Activated T-cell treated with anti-CD3 and anti-CD28 coated beads, Interleukin-2, amount 50 U/mL, for 72 hours (primary cell): ENCODE results near the gene SUSD1. TPM values are rescaled to one million over a fixed set of nuclear protein-coding genes. Genes with fewer than 3 reads are reported as not detected.

Source experiments
- ATAC-seq, 2 donors: fragments of 150-1000 bp; cut with Tn5 transposase; replicated peaks in 1 of 2; 2 replicates each; pipeline ENCODE4 v1.10.0; 2021; ENCODE audit warnings: moderate library complexity in 2 of 2, mild to moderate bottlenecking in 1 of 2
- DNase-seq, 2 donors: peaks; one replicate each; pipeline ENCODE4 v3.0.0; 2021 to 2022; ENCODE audit warnings: mixed read lengths in 1 of 2
- H3K27ac Mint-ChIP-seq: one replicate; pipeline ENCODE4 v1.8.0; 2022; ENCODE audit warnings: mild to moderate bottlenecking, moderate library complexity, mixed read lengths
- H3K27me3 Mint-ChIP-seq: one replicate; pipeline ENCODE4 v1.8.0; 2022; ENCODE audit warnings: low read depth, mixed read lengths
- H3K36me3 Mint-ChIP-seq, 2 donors: one replicate each; pipeline ENCODE4 v1.8.0; 2022; ENCODE audit warnings: mixed read lengths in 2 of 2, mild to moderate bottlenecking in 1 of 2; ENCODE audit not compliant: insufficient read depth in 2 of 2
- H3K4me1 Mint-ChIP-seq: one replicate; pipeline ENCODE4 v1.8.0; 2022; ENCODE audit warnings: low read depth, mixed read lengths
- H3K4me3 Mint-ChIP-seq, 2 donors: one replicate each; pipeline ENCODE4 v1.8.0; 2022; ENCODE audit warnings: mild to moderate bottlenecking in 2 of 2, mixed read lengths in 2 of 2, moderate library complexity in 2 of 2
- H3K9me3 Mint-ChIP-seq, 2 donors: one replicate each; pipeline ENCODE4 v1.8.0; 2022; ENCODE audit warnings: mixed read lengths in 2 of 2
- total RNA-seq, 2 donors: library from RNA; stranded (reverse); gene quantifications; one replicate each; pipeline ENCODE4 v1.2.3, GENCODE V29; 2022

The SUSD1 gene
- total RNA-seq, 2 donors from 2014 or later = 6.6 to 9.9 TPM

- Mint-ChIP-seq H3K9me3 (peaks cover 6 to 11% of the 10 kb centered on the region in 2 donors), H3K4me3 (no peak overlapping the region), H3K4me1 (peaks cover 8% of the 10 kb centered on the region), H3K36me3 (peaks cover 6% of the 10 kb centered on the region in 2 donors), H3K27me3 (peaks cover 5% of the 10 kb centered on the region), H3K27ac (no peak overlapping the region)
- DNase-seq = no peak
- no peak for ATAC-seq
Measured at GRCh38 chr9:112187404-112187803, 12.3 kb upstream of the SUSD1 start.

GRCh38 chr9:112186695-112187094 lies 11.6 kb upstream of the SUSD1 start:
- H3K36me3 Mint-ChIP-seq = peaks cover 7% of the 10 kb centered on the region in 2 donors
- H3K9me3 Mint-ChIP-seq = peaks cover 8 to 12% of the 10 kb centered on the region in 2 donors
- peaks cover 8% of the 10 kb centered on the region for H3K4me1 Mint-ChIP-seq
- H3K27ac Mint-ChIP-seq = no peak overlapping the region
- peaks cover 7% of the 10 kb centered on the region for H3K27me3 Mint-ChIP-seq
- no peak for ATAC-seq
- no peak for DNase-seq
- H3K4me3 Mint-ChIP-seq = no peak overlapping the region

GRCh38 chr9:112184946-112185345 lies 9.8 kb upstream of the SUSD1 start:
- DNase-seq (no peak), ATAC-seq (no peak)
- Mint-ChIP-seq H3K27me3 (peaks cover 7% of the 10 kb centered on the region), H3K36me3 (peaks cover 7% of the 10 kb centered on the region in 2 donors), H3K4me1 (peaks cover 26% of the 10 kb centered on the region), H3K9me3 (peaks cover 8 to 9% of the 10 kb centered on the region in 2 donors), H3K4me3 (no peak overlapping the region), H3K27ac (no peak overlapping the region)

- Mint-ChIP-seq H3K27me3 (peaks cover 7% of the 10 kb centered on the region), H3K4me3 (no peak overlapping the region), H3K36me3 (peaks cover 7% of the 10 kb centered on the region in 2 donors), H3K27ac (no peak overlapping the region), H3K9me3 (peaks cover 8 to 9% of the 10 kb centered on the region in 2 donors), H3K4me1 (peaks cover 26% of the 10 kb centered on the region)
- DNase-seq = no peak
- ATAC-seq = no peak
Measured at GRCh38 chr9:112184221-112184620, 9.1 kb upstream of the SUSD1 start.

- ATAC-seq = peak; percentile 93 to 95
- Mint-ChIP-seq H3K27ac (peak overlapping the region; percentile 25), H3K4me3 (peak overlapping the region; percentile 61 to 69), H3K4me1 (peaks cover 31% of the 10 kb centered on the region), H3K36me3 (peaks cover 7 to 9% of the 10 kb centered on the region in 2 donors), H3K9me3 (peaks cover 8 to 9% of the 10 kb centered on the region in 2 donors), H3K27me3 (peaks cover 37% of the 10 kb centered on the region)
- DNase-seq = peak; percentile 64 to 77
Measured at GRCh38 chr9:112180387-112180881, 5.3 kb upstream of the SUSD1 start.

- Mint-ChIP-seq H3K4me1 (peaks cover 33% of the 10 kb centered on the region), H3K4me3 (no peak overlapping the region), H3K36me3 (peaks cover 7 to 9% of the 10 kb centered on the region in 2 donors), H3K27me3 (peaks cover 40% of the 10 kb centered on the region), H3K9me3 (peaks cover 8 to 9% of the 10 kb centered on the region in 2 donors), H3K27ac (no peak overlapping the region)
- no peak for ATAC-seq
- DNase-seq = no peak
Measured at GRCh38 chr9:112179816-112180215, 4.7 kb upstream of the SUSD1 start.

- peaks cover 43% of the 10 kb centered on the region for H3K4me1 Mint-ChIP-seq
Measured at GRCh38 chr9:112176524-112176923, 1.4 kb upstream of the SUSD1 start.

GRCh38 chr9:112175796-112176315 lies 759 bp upstream of the SUSD1 start:
- Mint-ChIP-seq H3K4me1 (peaks cover 36% of the 10 kb centered on the region), H3K36me3 (peaks cover 5 to 6% of the 10 kb centered on the region in 2 donors), H3K27me3 (peaks cover 33% of the 10 kb centered on the region), H3K27ac (peak overlapping the region; percentile 16), H3K9me3 (no peaks in the 10 kb centered on the region), H3K4me3 (peak overlapping the region; percentile 61 to 63)
- ATAC-seq (no peak), DNase-seq (no peak)

More at GRCh38 chr9:112176524-112176923, 1.4 kb upstream of the SUSD1 start:
- Mint-ChIP-seq H3K9me3 (no peaks in the 10 kb centered on the region), H3K4me3 (no peak overlapping the region), H3K36me3 (peaks cover 5 to 6% of the 10 kb centered on the region in 2 donors), H3K27me3 (peaks cover 33% of the 10 kb centered on the region), H3K27ac (peak overlapping the region; percentile 16)
- ATAC-seq (no peak), DNase-seq (no peak)

- ATAC-seq = peak; percentile 92 to 93
Measured at GRCh38 chr9:112174222-112174964, 704 bp downstream of the SUSD1 start.

GRCh38 chr9:112173489-112174221 lies 1.4 kb downstream of the SUSD1 start:
- ATAC-seq = no peak
- no peak overlapping the region for H3K27ac Mint-ChIP-seq
- peak overlapping the region; percentile 90 to 91 for H3K4me3 Mint-ChIP-seq
- H3K27me3 Mint-ChIP-seq = peaks cover 30% of the 10 kb centered on the region
- peaks cover 45% of the 10 kb centered on the region for H3K4me1 Mint-ChIP-seq
- DNase-seq = no peak
- H3K36me3 Mint-ChIP-seq = peaks cover 5 to 6% of the 10 kb centered on the region in 2 donors
- H3K9me3 Mint-ChIP-seq = no peaks in the 10 kb centered on the region

More at GRCh38 chr9:112174222-112174964, 704 bp downstream of the SUSD1 start:
- Mint-ChIP-seq H3K36me3 (peaks cover 5 to 6% of the 10 kb centered on the region in 2 donors), H3K27me3 (peaks cover 33% of the 10 kb centered on the region), H3K4me3 (peak overlapping the region; percentile 90 to 91), H3K27ac (peak overlapping the region; percentile 52), H3K4me1 (peaks cover 38% of the 10 kb centered on the region), H3K9me3 (no peaks in the 10 kb centered on the region)
- peak; percentile 83 to 86 for DNase-seq

GRCh38 chr9:112170968-112171367 lies 4.1 kb downstream of the SUSD1 start:
- no peak for ATAC-seq
- Mint-ChIP-seq H3K4me3 (no peak overlapping the region), H3K27me3 (peaks cover 8% of the 10 kb centered on the region), H3K36me3 (peaks cover 5 to 6% of the 10 kb centered on the region in 2 donors), H3K4me1 (peaks cover 51% of the 10 kb centered on the region), H3K27ac (no peak overlapping the region), H3K9me3 (no peaks in the 10 kb centered on the region)
- no peak for DNase-seq

GRCh38 chr9:112170235-112170634 lies 4.9 kb downstream of the SUSD1 start:
- no peak for DNase-seq
- H3K4me1 Mint-ChIP-seq = peaks cover 43% of the 10 kb centered on the region
- peaks cover 4 to 5% of the 10 kb centered on the region in 2 donors for H3K36me3 Mint-ChIP-seq
- no peaks in the 10 kb centered on the region for H3K9me3 Mint-ChIP-seq
- H3K27ac Mint-ChIP-seq = no peak overlapping the region
- no peak for ATAC-seq
- peaks cover under 1% of the 10 kb centered on the region for H3K27me3 Mint-ChIP-seq
- H3K4me3 Mint-ChIP-seq = no peak overlapping the region

GRCh38 chr9:112169368-112169767 lies 5.7 kb downstream of the SUSD1 start:
- no peak overlapping the region for H3K4me3 Mint-ChIP-seq
- no peaks in the 10 kb centered on the region for H3K9me3 Mint-ChIP-seq
- H3K27me3 Mint-ChIP-seq = no peaks in the 10 kb centered on the region
- DNase-seq (no peak), ATAC-seq (no peak)
- H3K36me3 Mint-ChIP-seq = peaks cover 2 to 3% of the 10 kb centered on the region in 2 donors
- H3K27ac Mint-ChIP-seq = no peak overlapping the region
- peaks cover 40% of the 10 kb centered on the region for H3K4me1 Mint-ChIP-seq
